Mesenchymal stem cell (in vitro differentiated cells and primary cell): ENCODE data around the gene PGLYRP2. TPM values are rescaled to one million over a fixed set of nuclear protein-coding genes. Genes with fewer than 3 reads are reported as not detected.

Source experiments
- small RNA-seq: library from polyadenylated mRNA; stranded (forward); fragments of <200 nt; extraction: miRNeasy Mini kit (QIAGEN cat#:217004); gene quantifications from one replicate; pipeline ENCODE3, GENCODE V24; 2013; ENCODE audit warnings: low read depth

Gene PGLYRP2

Small RNAs within 50 kb of the gene (small RNA-seq; reads per million reads assigned to genes)
- not detected for gene MIR1470
